Measurements from ENCODE around the gene AGAP3.

DNA sequence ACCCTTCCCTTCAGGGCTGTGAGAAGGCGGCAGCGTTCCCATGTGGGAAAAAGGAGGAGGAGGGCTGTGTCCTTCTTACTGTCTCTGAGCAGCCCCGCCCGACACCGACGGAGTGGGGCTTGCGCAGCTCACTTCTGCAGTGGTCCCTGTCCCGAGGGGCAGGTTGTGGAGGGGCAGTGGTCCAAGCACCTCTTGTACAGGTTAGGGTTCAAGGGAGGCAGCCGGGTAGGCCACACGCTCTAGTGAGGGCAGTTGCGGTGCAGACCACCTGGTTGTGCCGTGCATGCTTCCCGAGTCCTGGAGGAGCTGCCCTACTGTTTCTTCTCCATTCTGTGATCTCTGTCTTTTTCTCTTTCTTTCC, 32.8 kb downstream of the AGAP3 start:
- TF ChIP-seq, protein P1, sequence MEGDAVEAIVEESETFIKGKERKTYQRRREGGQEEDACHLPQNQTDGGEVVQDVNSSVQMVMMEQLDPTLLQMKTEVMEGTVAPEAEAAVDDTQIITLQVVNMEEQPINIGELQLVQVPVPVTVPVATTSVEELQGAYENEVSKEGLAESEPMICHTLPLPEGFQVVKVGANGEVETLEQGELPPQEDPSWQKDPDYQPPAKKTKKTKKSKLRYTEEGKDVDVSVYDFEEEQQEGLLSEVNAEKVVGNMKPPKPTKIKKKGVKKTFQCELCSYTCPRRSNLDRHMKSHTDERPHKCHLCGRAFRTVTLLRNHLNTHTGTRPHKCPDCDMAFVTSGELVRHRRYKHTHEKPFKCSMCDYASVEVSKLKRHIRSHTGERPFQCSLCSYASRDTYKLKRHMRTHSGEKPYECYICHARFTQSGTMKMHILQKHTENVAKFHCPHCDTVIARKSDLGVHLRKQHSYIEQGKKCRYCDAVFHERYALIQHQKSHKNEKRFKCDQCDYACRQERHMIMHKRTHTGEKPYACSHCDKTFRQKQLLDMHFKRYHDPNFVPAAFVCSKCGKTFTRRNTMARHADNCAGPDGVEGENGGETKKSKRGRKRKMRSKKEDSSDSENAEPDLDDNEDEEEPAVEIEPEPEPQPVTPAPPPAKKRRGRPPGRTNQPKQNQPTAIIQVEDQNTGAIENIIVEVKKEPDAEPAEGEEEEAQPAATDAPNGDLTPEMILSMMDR (IDR thresholded peaks at IDR 0.05) = no peak
- TF ChIP-seq POLR2A (IDR thresholded peaks at IDR 0.05) = no peak

Data from esophagus squamous epithelium (tissue), 4 donors.